Measurements from ENCODE around the gene MKLN1. TPM values are rescaled to one million over a fixed set of nuclear protein-coding genes. Genes with fewer than 3 reads are reported as not detected.
A peak's percentile ranks its signal among the peaks of the same experiment; 100 is the strongest.
"Not testable (repeated sequence)": the region's sequence is repeated elsewhere in the genome, so short reads cannot be mapped to it uniquely, and the experiment has no call there.

The MKLN1 gene
- total RNA-seq, 1 experiment from 2014 or later = 32.0 TPM

- peak; percentile 85 for DNase-seq (ENCODE audit: low read depth)
These were observed 173.7 kb downstream of the MKLN1 start for GRCh38 chr7:131501422-131501821.

GRCh38 chr7:131501930-131502685 lies 174.4 kb downstream of the MKLN1 start:
- no peak for DNase-seq (ENCODE audit: low read depth)

GRCh38 chr7:131502810-131503508 lies 175.3 kb downstream of the MKLN1 start:
- peak; percentile 75 for DNase-seq (ENCODE audit: low read depth)

GRCh38 chr7:131503639-131504038 lies 176.0 kb downstream of the MKLN1 start:
- DNase-seq (ENCODE audit: low read depth) = no peak

- no peak for DNase-seq (ENCODE audit: low read depth)
These were observed 176.7 kb downstream of the MKLN1 start for GRCh38 chr7:131504157-131504899.

GRCh38 chr7:131505037-131505620 lies 177.5 kb downstream of the MKLN1 start:
- peak; percentile 34 for DNase-seq (ENCODE audit: low read depth)

GRCh38 chr7:131505636-131506557 lies 178.2 kb downstream of the MKLN1 start:
- no peak for DNase-seq (ENCODE audit: low read depth)

- no peak for DNase-seq (ENCODE audit: low read depth)
These were observed 178.9 kb downstream of the MKLN1 start for GRCh38 chr7:131506597-131506996.

- DNase-seq (ENCODE audit: low read depth) = peak; percentile 71
These were observed 180.1 kb downstream of the MKLN1 start for GRCh38 chr7:131507592-131508331.

GRCh38 chr7:131508754-131509486 lies 181.2 kb downstream of the MKLN1 start:
- no peak for DNase-seq (ENCODE audit: low read depth)

- no peak for DNase-seq (ENCODE audit: low read depth)
These were observed 182.1 kb downstream of the MKLN1 start for GRCh38 chr7:131509781-131510180.

GRCh38 chr7:131511071-131511470 lies 183.4 kb downstream of the MKLN1 start:
- no peak for DNase-seq (ENCODE audit: low read depth)

GRCh38 chr7:131511774-131512535 lies 184.3 kb downstream of the MKLN1 start:
- DNase-seq (ENCODE audit: low read depth) = no peak

GRCh38 chr7:131513245-131514061 lies 185.8 kb downstream of the MKLN1 start:
- peak; percentile 89 for DNase-seq (ENCODE audit: low read depth)

GRCh38 chr7:131515471-131515870 lies 187.8 kb downstream of the MKLN1 start:
- not testable (repeated sequence) for DNase-seq (ENCODE audit: low read depth)

GRCh38 chr7:131517218-131517923 lies 189.7 kb downstream of the MKLN1 start:
- no peak for DNase-seq (ENCODE audit: low read depth)

- DNase-seq (ENCODE audit: low read depth) = no peak
These were observed 190.9 kb downstream of the MKLN1 start for GRCh38 chr7:131518626-131519025.

All from M059J (cell line).